ENCODE data around the gene TTC39C.

Gene TTC39C

DNA sequence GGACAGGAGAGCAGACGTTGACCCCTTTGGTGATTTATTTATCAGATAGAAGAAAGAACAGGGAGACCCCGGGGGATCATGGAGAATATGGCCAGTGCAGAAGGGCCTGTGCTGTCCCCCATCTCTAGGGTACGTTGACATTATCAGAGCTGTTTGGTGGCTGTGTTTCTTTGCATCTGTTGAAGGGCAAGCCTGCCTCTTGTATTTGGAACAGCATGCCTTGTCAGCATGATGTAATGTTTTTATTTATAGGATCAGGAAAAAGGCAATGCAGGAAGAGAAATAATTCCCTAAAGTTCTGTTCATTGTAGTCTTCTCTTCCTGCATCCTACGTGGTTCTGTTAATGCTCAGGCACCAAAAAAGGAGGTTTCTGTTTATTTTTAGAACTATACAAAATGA, 74.5 kb downstream of the TTC39C start:
- no peak for ATAC-seq
- DNase-seq, result no peak

DNA sequence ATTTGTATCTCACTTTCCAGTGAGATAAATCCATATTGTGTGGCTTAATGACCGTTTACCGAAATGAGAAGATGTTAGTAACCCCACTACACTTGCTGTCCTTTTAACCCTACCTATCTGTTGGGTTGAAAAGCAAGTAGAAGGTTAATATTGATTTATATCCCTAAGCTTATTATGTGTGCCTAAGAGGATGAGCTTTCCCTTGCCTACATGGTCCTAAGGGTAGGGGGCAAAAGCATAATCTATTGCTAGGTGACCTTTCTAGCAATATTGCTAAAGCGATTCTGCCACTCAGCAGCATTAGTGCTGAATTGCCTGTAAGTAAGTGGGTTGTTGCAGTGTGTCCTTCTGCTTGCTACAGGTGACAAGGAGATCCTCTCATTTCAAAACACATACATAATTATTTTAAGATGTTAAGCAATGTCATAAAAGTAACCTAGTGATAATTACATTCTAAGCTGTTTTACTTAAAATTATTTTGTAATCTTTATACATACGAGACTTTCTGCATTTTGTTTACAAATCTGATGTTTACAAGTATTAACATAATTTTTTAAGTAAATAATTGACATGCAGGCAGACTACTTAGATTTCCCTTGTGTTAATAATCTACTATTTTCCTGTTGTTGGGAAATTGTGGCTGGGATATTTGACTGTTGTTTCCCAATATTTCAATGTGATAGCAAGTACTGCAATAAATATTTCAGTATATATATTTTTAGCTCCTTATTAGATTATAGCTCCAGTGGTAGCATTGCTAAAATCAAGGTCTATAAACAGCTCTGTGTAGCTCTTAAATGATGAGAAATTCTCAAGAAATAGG, 75.2 kb downstream of the TTC39C start:
- DNase-seq, result no peak
- no peak for ATAC-seq

DNA sequence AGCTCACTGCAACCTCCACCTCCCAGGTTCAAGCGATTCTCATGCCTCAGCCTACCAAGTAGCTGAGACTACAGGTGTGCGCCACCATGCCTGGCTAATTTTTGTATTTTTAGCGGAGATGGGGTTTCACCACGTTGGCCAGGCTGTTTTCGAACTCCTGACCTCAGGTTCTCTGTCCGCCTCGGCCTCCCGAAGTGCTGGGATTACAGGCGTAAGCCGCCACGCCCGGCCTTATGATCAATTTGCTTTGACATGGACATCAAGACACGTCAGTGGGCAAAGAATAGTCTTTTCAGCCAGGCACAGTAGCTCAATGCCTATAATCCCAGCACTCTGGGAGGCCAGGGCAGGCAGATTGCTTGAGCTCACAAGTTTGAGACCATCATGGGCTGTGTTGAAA, 76.3 kb downstream of the TTC39C start:
- DNase-seq, result no peak
- no peak for ATAC-seq

DNA sequence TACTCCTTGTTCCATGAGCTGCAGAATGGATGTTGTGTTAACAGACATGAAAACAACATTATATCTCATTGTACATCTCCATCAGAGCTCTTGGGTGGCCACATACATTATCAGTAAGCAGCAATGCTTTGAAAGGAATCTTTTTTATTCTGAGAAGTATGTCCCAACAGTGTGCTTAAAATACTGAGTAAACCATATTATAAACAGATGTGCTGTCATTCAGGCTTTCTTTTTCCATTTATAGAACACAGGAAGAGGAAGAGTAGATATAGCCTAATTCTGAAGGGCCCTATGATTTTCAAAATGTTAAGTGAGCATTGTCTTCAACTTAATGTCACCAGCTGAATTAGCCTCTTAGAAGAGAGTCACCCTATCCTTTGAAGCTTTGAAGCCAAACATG, 80.0 kb downstream of the TTC39C start:
- DNase-seq, result no peak
- ATAC-seq, result no peak

DNA sequence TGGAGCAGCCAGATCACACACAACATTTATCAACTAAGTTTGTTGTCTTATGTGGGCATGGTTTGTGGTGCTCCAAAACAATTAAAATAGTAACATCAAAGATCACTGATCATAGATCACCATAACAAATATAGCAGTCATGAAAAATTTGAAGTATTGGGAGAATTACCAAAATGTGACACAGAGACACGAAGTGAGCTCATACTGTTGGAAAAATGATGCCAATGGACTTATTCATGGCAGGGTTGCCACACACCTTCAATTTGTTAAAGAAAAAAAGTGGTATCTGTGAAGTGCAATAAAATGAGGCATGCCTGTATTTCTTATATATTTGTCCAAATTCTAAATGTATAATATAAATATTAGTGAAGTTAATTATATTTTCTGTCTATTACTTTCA, 81.4 kb downstream of the TTC39C start:
- no peak for DNase-seq
- ATAC-seq, result no peak

DNA sequence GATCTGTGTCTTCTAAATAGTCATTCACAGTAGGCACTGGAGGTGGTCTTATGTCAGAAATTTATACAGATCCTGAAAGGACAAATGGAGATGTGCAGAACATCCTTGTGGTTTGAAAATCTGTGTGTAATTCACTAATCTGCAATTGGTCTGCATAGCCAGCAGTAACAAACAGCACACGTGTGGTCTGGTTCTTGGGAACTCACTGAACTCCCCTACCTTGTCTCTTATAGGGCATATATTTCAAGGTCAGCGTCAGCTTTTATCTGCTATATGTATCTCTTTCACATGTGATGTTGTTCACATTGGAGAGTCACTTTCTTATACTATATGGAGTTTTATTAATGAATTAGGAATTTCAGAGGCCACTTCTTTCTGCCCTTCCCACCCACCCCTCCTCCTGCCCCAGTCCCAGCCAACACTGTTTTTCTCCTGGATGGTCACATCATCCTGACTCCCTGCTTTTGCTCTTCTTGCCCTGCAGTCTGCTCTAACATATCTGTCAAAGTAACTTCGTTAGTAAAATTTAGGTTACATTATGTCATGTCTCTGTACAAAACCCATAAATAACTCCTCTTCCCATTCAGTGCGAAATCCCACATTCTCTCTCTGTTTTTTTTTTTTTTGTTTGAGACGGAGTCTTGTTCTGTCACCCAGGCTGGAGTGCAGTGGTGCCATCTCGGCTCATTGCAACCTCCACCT, 88.9 kb downstream of the TTC39C start:
- ATAC-seq (no peak), DNase-seq (no peak)

DNA sequence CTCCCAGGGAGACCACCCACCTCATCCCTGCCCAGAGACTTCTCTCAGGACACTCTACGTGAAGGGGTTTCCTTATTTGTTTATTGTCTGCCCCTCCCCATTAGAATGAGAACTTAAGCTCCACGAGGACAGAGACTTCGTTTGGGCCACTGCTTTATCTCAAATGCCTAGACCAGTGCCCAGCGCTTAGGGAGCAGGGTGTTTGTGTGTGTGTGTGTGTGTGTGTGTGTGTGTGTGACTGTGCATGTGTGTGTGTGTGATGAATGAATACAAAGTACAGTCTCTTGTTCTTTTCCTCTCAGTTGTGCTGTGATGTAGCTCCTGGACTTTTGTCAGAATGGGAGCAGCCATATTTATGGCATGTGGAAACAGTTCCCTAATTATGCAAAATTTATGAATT, 89.9 kb downstream of the TTC39C start:
- DNase-seq (no peak), ATAC-seq (no peak)

DNA sequence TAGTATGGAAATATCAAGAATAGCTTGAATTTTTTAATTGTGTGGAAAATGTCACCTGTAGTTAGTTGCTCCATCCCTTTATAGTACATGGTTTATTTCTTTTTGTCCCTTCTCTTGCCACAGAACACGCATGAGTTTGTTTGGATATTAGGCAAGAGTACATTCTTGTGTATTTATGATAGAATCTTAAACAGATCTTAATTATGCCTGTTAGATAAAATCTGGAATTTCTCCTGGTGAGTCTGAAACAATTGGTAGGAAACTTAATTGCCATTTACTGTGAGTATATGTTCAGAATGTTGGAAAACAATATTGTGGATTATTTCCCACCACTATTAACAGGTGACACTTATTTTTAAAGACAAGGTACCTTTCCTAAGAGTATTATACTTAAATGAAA, 94.1 kb downstream of the TTC39C start:
- DNase-seq (no peak), ATAC-seq (no peak)

DNA sequence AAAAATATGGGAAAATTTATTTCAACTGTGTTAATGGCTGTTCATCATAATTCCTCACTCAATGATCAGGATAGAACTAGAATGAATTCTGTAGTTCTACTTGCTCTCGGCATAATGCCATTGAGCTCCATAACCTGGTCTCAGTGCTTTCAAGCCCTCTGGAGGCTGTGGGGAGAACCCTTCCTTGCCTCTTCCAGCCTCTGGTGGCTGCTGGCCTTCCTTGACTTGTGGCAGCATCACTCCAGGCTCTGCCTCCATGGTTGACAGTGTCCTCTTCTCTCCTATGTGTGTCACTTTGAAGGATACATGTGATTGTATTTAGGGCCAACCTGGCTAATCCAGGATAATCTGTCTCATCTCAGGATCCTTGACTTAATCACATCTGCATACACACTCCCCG, 97.4 kb downstream of the TTC39C start:
- no peak for DNase-seq
- ATAC-seq, result no peak

DNA sequence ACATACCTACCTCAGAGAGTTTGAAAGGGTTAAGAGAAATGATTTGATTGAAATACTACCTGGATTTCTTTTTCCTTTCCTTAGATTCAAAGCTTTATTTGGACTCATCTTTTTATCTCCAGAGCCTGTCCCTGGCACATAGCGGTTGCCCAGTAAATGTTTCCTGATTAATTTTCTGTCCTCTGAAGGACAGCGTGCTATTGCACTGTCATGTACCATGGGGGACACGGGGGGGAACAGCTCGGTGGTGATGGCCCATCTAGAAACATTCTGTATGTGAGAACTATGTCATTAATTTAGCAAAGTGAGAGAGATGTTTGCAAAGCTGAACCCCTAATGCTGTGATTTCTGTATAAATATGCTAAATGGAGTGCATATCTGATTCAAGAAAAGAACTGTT, 97.9 kb downstream of the TTC39C start:
- ATAC-seq (no peak), DNase-seq (no peak)

DNA sequence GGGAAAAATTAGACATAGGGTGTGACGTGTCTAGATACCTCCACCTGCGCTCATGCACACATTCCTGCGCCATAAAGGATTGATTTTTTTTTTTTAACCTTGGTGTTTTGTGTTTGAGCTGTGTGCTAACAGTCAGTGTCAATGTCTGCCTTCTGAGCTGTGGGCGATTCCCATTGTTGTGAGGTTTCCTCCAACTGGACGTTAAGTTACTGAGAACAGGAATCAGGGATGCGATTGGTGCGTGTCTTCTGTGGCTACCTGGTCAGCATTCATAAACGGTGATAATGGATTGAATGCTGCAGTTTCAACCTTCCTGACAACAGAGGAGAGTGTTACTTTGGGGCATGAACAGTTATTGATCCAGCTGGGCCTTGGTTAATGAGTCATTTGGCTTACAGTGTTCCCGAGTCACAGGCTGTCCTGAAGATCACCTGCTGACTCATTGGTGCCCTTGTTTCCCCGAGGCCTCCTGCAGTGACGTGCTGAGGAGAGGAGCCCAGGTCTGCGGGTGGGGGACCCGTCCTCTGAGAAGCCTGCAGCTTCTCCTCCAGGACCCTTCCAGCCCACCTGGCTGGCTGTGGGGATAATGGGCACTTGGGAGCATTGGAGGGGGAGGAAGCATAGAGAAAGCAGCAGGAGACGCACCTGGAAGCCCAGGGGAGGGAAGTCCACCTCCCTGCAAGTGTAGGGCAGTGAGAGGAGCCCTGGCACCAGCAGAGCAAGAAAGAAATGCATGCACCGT, 98.5 kb downstream of the TTC39C start:
- ATAC-seq, result peak; percentile 67
- DNase-seq, result peak; percentile 18

DNA sequence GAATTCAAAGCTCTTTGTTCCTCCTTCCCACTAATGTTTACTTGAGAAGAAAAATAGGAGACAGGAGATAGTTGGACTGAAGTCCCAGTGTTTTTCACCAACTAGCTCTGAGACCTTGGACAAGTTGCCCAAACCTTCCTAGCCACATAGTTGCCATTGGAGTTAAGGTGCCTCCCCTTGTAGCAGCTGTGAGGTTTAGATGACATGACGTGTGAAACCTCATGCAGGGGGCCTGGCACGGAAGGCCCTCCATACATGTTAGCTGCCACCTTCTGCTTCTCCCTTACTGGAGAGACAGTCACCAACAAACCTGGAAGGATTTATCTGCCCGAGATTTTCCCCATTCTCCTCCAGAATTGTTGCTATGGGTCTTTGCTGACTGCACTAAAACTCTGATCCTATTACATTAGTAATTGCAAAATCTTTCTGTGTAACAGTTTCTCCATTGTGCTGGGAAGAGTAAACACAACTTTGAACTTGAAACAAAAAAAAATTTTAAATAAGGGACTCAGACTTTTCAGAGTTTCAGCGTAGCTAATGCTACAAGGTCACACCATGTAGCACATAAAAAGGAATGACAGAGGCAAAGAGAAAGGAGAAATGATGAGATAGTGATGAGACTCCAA, 100.5 kb downstream of the TTC39C start:
- DNase-seq (peak; percentile 19), ATAC-seq (peak; percentile 78)

DNA sequence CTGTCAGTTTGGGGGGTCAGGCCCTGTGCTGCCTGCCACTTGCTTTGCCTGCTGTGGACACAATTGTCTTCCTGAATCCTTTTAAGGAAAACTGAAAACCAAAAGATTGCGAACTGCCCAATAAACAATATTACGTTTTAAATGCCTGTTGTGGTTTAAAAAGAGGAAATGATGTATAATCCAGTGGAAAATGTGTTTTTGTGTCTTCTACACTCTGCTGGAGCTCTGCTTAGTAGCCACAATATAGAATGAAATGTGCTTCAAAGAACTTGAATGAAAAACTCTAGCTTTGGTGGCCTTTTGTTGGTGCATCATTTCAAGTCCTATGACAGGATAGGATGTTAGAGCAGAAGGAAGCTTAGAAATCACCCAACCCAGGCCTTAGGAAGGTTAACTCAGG, 101.1 kb downstream of the TTC39C start:
- ATAC-seq (no peak), DNase-seq (no peak)

DNA sequence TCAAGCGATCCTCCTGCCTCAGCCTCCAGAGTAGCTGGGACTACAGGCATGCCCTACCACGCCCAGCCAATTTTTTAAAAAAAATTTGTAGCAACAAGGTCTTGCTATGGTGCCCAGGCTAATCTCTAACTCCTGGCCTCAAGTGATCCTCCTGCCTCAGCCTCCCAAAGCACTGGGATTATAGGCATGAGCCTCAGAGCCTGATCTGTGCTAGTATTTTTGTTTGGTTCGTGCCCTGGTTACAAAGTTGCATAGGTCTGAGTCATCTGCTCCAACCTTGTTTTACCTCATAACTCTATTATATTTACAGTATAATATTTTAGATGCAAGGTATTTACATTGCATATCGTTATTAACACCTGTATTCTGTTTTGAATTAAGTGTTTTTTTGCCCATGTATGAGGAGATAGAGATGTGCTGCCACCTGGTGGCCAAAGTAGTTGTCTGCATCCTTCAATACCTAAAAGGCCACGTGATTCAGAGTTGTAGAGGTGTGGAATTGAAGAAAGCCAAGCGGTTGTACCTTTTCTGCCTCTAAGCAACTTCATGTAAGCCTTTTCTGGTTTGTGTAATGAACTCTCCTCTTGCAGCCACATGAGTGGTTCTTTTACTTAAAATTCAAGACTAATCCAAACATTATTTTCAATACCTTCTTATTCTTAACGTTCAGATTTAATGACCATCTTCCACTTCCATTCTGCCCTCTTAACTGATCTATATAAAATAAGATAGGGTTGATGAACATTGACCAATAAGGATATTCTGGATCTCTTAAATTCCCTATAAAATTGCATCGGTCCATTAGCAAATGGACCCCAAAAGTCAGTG, 104.4 kb downstream of the TTC39C start:
- ATAC-seq, result peak; percentile 76
- DNase-seq, result peak; percentile 77

DNA sequence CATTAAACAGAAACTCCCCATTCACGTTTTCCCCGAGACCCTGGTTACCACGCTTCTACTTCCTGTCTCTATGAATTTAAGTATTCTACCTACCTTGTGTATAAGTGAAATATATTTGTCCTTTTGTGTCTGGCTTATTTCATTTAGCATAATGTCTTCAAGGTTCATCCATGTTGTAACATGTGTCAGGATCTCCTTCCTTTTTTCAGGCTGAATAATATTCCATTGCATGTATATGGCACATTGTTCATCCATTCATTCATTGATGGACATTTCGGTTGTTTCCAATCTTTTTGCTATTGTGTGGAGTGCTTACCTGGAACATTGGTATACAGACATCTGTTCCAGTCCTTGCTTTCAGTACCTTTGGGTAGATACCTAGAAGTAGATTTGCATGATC, 106.1 kb downstream of the TTC39C start:
- no peak for DNase-seq
- ATAC-seq, result no peak

DNA sequence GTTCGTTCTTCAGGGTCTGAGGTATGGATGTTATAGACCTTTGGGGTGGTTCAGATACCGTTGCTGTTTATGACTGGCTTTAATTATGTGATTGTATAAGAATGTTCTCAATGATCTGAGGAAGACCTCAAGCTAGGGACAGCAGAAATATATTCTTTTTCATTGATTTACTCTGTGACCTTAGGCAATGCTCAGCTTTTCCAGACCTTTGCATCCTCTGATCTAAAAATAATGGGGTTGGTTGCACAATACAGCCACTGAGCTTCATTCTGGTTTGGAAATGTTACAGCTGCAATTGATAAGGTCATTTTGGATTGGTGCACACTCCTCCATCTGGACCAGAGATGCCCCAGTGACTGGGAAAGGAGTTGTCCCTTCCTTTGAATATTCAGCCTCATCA, 107.1 kb downstream of the TTC39C start:
- DNase-seq (no peak), ATAC-seq (no peak)

DNA sequence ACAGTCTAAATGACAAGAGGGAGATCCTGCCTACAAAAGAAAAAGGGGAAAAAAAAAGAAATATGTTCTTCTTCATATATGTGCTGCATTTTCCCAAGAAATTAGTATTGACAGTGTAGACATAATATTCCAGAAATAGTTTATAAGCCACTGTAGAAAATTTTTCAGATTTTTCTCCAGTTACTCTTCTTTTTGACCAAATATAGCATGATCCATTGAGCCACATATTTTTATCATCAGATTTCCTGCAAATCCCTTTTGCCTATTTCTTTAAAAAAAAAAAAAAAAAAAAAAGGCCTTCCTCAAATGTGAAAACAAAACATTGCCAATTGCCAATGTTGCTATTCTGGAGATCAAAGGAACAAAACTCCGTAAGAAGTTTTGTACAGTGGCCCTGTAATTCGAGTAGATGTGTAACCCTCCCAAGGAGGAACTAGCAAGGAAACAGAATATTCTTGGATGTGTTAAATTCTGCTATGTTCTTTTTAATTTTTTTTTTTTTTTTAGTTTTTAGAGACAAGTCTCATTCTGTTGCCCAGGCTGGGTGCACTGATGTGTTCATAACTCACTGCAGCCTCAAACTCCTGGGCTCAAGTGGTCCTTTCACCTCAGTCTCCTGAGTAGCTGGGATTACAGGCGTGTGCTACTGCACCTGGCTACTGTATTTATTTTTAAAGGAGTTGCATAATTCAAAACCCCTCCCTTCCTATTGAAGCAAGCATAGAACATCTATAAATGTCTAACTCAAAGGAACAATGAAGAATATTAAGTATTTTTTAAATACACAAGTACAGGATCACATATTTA, 111.8 kb downstream of the TTC39C start:
- ATAC-seq (no peak), DNase-seq (no peak)

DNA sequence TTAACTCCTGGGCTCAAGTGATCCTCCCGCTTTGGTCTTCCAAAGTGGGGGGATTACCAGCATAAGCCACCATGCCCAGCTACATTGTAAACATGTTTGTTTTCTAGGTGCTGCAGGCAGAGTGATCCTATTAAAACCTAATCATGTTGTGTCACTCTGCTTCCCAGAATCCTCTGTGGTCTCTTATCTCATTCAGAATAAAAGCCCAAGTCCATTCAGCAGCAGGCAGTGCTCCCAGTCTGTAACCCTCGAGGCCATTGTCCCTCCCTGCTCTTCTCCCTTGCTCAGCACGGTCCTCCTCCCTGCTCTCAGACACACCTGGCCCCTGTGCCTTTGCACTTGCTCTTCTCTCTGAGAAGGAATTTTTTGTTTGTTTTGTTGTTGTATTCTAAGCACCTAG, 113.2 kb downstream of the TTC39C start:
- DNase-seq (no peak), ATAC-seq (no peak)

DNA sequence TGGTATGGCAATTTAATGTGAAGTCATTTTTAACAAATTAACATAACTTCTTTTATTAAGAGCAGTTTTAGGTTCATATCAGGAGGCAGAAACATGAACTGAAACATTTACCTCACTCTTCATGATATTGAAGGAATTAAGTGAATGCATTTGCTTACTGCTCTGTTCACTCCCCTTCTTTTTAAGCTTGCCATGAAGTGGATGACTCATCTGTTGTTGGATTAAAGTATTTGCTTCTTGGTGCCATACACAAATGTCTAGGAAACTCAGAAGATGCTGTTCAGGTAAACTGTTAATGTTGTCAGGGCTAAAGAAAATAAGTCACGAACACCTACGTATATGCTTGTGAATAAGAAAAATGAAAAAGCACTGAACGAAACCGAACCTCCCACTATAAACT, 114.1 kb downstream of the TTC39C start:
- no peak for DNase-seq
- ATAC-seq, result no peak

DNA sequence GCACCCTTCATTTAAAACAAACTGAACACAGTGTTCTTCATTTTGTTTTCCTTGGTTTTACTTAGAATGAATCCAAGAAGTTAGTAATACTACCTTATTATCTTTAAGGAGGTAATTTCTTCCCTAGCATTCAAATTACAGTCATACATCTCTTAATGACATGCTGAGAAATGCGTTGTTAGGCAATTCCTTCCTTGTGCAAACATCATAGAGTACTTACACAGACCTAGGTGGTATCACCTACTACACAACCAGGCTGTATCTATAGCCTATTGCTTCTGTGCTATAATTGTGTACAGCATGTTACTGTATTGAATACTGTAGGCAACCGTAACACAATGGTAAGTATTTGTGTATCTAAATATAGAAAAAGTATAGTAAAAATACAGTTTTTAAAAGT, 115.9 kb downstream of the TTC39C start:
- DNase-seq, result no peak
- ATAC-seq, result no peak

DNA sequence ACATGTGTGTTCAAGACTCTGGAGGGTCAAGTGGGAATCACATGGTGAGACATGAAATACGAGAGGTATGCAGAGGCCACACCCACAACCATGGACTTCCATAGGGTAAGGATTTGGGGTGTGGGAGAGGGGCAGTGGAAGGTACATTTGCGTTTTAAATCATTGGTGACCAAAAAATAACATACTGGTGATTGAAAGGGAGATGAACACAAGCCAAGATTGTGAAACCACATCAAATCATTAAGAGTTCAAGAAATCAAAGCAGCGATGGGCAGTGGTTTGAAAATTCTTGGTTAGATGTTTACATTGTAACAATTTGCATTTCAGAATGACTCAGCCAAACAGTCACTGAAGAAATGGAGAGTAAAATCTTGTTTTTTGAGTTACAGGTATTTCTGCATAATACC, 122.4 kb downstream of the TTC39C start:
- ATAC-seq, result no peak
- no peak for DNase-seq
